B cell (primary cell): ENCODE measurements around the gene SH2D4B.

ENCODE experiments used
- EZH2 ChIP-seq: IDR thresholded peaks from 2 replicates; pipeline ENCODE4 v1.6.1; 2012; ENCODE audit warnings: borderline replicate concordance, low read depth, mild to moderate bottlenecking, moderate library complexity, low read length; ENCODE audit not compliant: insufficient read depth, poor library complexity, severe bottlenecking
- TF ChIP-seq, protein P1 (sequence below): fragments of 200-600 bp; IDR thresholded peaks from one replicate; pipeline ENCODE4 v1.8.0; 2022; ENCODE audit warnings: antibody characterized with exemption, mild to moderate bottlenecking

DNA sequence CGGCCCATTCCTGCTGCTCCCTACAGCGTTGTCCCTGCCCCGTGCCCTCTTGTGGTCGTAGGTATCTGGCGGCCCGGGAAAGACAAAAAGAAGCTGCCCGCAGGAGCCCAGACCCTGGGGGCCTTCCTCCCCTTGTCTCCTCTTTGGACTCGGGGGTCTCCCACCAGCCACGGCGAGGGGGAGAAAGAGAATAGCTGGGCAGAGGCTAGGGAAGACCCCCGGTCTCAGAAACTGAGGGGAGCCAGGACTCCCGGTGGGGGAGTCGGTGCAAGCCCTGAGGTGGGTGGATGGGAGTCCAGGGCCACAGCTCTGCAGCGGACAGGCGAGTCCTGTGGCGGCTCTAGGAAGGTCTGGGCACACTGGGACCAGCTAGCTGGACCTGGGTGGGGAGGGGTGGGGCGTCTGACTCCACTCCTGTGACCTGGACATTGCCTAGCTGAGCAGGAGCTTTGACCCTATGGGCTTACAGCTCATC is 1.3 kb upstream of the SH2D4B start:
- TF ChIP-seq, protein P1, sequence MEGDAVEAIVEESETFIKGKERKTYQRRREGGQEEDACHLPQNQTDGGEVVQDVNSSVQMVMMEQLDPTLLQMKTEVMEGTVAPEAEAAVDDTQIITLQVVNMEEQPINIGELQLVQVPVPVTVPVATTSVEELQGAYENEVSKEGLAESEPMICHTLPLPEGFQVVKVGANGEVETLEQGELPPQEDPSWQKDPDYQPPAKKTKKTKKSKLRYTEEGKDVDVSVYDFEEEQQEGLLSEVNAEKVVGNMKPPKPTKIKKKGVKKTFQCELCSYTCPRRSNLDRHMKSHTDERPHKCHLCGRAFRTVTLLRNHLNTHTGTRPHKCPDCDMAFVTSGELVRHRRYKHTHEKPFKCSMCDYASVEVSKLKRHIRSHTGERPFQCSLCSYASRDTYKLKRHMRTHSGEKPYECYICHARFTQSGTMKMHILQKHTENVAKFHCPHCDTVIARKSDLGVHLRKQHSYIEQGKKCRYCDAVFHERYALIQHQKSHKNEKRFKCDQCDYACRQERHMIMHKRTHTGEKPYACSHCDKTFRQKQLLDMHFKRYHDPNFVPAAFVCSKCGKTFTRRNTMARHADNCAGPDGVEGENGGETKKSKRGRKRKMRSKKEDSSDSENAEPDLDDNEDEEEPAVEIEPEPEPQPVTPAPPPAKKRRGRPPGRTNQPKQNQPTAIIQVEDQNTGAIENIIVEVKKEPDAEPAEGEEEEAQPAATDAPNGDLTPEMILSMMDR: no peak
- no peak for TF ChIP-seq EZH2
